ENCODE data around the gene ACP4. TPM values are rescaled to one million over a fixed set of nuclear protein-coding genes. Genes with fewer than 3 reads are reported as not detected.
A peak's percentile ranks its signal among the peaks of the same experiment; 100 is the strongest.
"Not testable (repeated sequence)": the region's sequence is repeated elsewhere in the genome, so short reads cannot be mapped to it uniquely, and the experiment has no call there.

Gene ACP4
- total and polyA plus RNA-seq, 2 experiments from 2014 or later, result not detected

DNA sequence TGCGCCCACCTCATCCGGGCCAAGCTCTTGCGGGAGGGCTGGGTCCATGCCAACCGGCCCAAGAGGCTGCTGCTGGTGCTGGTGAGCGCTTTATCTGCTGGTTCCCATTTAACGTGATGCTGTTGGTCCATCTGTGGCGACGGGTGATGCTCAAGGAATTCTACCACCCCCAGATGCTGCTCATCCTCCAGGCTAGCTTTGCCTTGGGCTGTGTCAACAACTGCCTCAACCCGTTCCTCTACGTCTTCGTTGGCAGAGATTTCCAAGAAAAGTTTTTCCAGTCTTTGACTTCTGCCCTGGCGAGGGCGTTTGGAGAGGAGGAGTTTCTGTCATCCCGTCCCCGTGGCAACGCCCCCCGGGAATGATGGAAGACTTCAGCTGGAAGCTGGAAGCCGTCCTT lies 31.1 kb upstream of the ACP4 start:
- H2AFZ ChIP-seq; H3K4me1 ChIP-seq (ENCODE audit: insufficient read depth); H3K27ac Mint-ChIP-seq; H4K20me1 ChIP-seq (replicated peaks; ENCODE audit: insufficient read depth); H3K4me2 ChIP-seq; H3K79me2 ChIP-seq (replicated peaks; ENCODE audit: insufficient read depth); H3K36me3 ChIP-seq (ENCODE audit: insufficient read depth); H3K9me2 ChIP-seq (ENCODE audit: insufficient read depth); H3K4me1 Mint-ChIP-seq; H3K4me3 Mint-ChIP-seq; H3K27me3 Mint-ChIP-seq (ENCODE audit: insufficient read depth, low read depth, poor library complexity); H3K4me3 ChIP-seq; DNase-seq (ENCODE audit: low spot score); H3K27me3 ChIP-seq (ENCODE audit: insufficient read depth); H3K27ac ChIP-seq (ENCODE audit: low read depth); ATAC-seq; H3F3A ChIP-seq (replicated peaks; ENCODE audit: low read depth): not testable (repeated sequence)
- Mint-ChIP-seq H3K36me3 (ENCODE audit: low read depth) (peaks cover 36% of the 10 kb centered on the region), H3K9me3 (peaks cover 92% of the 10 kb centered on the region)

DNA sequence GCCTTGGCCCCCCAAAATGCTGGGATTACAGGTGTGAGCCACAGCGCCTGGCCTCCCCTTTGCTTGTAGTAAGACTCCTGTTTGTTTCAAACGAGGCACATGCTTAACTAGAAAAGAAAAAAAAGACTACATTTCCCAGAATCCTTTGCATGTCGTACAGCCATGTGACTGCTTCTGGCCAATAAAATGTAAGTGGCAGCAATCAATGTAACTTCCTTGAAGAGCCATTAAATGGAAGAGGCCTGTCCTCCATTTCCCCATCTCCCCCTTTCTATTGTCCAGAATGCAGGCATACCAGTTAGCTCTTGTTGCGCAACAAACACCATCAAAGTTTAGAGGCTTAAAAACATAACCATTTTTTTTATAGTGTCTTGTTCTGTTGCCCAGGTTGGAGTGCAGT lies 30.3 kb upstream of the ACP4 start:
- Histone ChIP-seq H3K4me1 (ENCODE audit: insufficient read depth) (no peaks in the 10 kb centered on the region), H3K79me2 (replicated peaks; ENCODE audit: insufficient read depth) (no peaks in the 10 kb centered on the region), H3K4me3 (no peak overlapping the region), H2AFZ (0 out of 2 replicates have a peak overlapping the region, but pooled peaks have one; percentile 14), H3K27me3 (ENCODE audit: insufficient read depth) (no peaks in the 10 kb centered on the region), H3F3A (replicated peaks; ENCODE audit: low read depth) (no peaks in the 10 kb centered on the region), H4K20me1 (replicated peaks; ENCODE audit: insufficient read depth) (no peaks in the 10 kb centered on the region), H3K27ac (ENCODE audit: low read depth) (no peak overlapping the region), H3K9me2 (ENCODE audit: insufficient read depth) (no peaks in the 10 kb centered on the region), H3K36me3 (ENCODE audit: insufficient read depth) (no peaks in the 10 kb centered on the region), H3K4me2 (no peak overlapping the region)
- peaks cover 92% of the 10 kb centered on the region for H3K9me3 Mint-ChIP-seq
- no peaks in the 10 kb centered on the region for H3K4me1 Mint-ChIP-seq
- TF ChIP-seq STAT1 (IDR thresholded peaks at IDR 0.05; ENCODE audit: unreplicated experiment) (no peak), POLR2AphosphoS5 (IDR thresholded peaks at IDR 0.05; ENCODE audit: low read depth) (no peak), EZH2 (IDR thresholded peaks at IDR 0.05; ENCODE audit: low read depth, unreplicated experiment) (no peak), NANOG (IDR thresholded peaks at IDR 0.05; ENCODE audit: borderline replicate concordance) (no peak), ZNF114 (CRISPR knock-in tag; IDR thresholded peaks at IDR 0.05) (no peak)
- TF ChIP-seq, protein P1, sequence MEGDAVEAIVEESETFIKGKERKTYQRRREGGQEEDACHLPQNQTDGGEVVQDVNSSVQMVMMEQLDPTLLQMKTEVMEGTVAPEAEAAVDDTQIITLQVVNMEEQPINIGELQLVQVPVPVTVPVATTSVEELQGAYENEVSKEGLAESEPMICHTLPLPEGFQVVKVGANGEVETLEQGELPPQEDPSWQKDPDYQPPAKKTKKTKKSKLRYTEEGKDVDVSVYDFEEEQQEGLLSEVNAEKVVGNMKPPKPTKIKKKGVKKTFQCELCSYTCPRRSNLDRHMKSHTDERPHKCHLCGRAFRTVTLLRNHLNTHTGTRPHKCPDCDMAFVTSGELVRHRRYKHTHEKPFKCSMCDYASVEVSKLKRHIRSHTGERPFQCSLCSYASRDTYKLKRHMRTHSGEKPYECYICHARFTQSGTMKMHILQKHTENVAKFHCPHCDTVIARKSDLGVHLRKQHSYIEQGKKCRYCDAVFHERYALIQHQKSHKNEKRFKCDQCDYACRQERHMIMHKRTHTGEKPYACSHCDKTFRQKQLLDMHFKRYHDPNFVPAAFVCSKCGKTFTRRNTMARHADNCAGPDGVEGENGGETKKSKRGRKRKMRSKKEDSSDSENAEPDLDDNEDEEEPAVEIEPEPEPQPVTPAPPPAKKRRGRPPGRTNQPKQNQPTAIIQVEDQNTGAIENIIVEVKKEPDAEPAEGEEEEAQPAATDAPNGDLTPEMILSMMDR (conservative IDR thresholded peaks at IDR 0.05; ENCODE audit: low read depth in 2 of 2), result no peak
- TF ChIP-seq, protein P2, sequence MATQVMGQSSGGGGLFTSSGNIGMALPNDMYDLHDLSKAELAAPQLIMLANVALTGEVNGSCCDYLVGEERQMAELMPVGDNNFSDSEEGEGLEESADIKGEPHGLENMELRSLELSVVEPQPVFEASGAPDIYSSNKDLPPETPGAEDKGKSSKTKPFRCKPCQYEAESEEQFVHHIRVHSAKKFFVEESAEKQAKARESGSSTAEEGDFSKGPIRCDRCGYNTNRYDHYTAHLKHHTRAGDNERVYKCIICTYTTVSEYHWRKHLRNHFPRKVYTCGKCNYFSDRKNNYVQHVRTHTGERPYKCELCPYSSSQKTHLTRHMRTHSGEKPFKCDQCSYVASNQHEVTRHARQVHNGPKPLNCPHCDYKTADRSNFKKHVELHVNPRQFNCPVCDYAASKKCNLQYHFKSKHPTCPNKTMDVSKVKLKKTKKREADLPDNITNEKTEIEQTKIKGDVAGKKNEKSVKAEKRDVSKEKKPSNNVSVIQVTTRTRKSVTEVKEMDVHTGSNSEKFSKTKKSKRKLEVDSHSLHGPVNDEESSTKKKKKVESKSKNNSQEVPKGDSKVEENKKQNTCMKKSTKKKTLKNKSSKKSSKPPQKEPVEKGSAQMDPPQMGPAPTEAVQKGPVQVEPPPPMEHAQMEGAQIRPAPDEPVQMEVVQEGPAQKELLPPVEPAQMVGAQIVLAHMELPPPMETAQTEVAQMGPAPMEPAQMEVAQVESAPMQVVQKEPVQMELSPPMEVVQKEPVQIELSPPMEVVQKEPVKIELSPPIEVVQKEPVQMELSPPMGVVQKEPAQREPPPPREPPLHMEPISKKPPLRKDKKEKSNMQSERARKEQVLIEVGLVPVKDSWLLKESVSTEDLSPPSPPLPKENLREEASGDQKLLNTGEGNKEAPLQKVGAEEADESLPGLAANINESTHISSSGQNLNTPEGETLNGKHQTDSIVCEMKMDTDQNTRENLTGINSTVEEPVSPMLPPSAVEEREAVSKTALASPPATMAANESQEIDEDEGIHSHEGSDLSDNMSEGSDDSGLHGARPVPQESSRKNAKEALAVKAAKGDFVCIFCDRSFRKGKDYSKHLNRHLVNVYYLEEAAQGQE (IDR thresholded peaks at IDR 0.05; ENCODE audit: unreplicated experiment), result no peak
- TF ChIP-seq, protein P3, sequence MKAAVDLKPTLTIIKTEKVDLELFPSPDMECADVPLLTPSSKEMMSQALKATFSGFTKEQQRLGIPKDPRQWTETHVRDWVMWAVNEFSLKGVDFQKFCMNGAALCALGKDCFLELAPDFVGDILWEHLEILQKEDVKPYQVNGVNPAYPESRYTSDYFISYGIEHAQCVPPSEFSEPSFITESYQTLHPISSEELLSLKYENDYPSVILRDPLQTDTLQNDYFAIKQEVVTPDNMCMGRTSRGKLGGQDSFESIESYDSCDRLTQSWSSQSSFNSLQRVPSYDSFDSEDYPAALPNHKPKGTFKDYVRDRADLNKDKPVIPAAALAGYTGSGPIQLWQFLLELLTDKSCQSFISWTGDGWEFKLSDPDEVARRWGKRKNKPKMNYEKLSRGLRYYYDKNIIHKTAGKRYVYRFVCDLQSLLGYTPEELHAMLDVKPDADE (IDR thresholded peaks at IDR 0.05), result 0 out of 2 replicates have a peak, but pooled peaks have one; percentile 39
- peaks cover 35% of the 10 kb centered on the region for H3K36me3 Mint-ChIP-seq (ENCODE audit: low read depth)
- no peak overlapping the region for H3K4me3 Mint-ChIP-seq
- DNase-seq (ENCODE audit: low spot score), result peak; percentile 79
- ATAC-seq, result no peak
- H3K27ac Mint-ChIP-seq, result no peak overlapping the region
- peaks cover 6% of the 10 kb centered on the region for H3K27me3 Mint-ChIP-seq (ENCODE audit: insufficient read depth, low read depth, poor library complexity)

DNA sequence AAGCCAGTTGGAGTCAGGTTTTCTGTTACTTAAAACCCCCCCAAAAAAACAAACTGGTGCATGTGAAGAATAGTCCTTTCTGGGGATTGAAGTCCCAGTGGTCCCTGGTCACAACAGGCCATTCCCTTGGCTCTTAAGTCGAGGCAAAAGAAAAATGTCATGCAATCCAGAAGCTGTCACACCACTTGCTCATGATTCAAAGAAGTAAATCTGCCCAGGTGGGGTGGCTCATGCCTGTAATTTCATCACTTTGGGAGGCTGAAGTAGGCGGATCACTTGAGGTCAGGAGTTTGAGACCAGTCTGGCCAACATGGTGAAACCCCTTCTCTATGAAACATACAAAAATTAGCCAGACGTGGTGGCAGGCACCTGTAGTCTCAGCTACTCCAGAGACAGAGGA lies 28.7 kb upstream of the ACP4 start:
- H3K27me3 Mint-ChIP-seq (ENCODE audit: insufficient read depth, low read depth, poor library complexity); H3F3A ChIP-seq (replicated peaks; ENCODE audit: low read depth); H3K9me2 ChIP-seq (ENCODE audit: insufficient read depth); ATAC-seq; H3K4me1 Mint-ChIP-seq; H3K79me2 ChIP-seq (replicated peaks; ENCODE audit: insufficient read depth); H3K27ac ChIP-seq (ENCODE audit: low read depth); H3K4me2 ChIP-seq; H4K20me1 ChIP-seq (replicated peaks; ENCODE audit: insufficient read depth); H3K4me3 Mint-ChIP-seq; H3K27ac Mint-ChIP-seq; H3K4me1 ChIP-seq (ENCODE audit: insufficient read depth); H3K4me3 ChIP-seq; H3K27me3 ChIP-seq (ENCODE audit: insufficient read depth); H2AFZ ChIP-seq; H3K36me3 ChIP-seq (ENCODE audit: insufficient read depth); DNase-seq (ENCODE audit: low spot score): not testable (repeated sequence)
- Mint-ChIP-seq H3K36me3 (ENCODE audit: low read depth) (peaks cover 38% of the 10 kb centered on the region), H3K9me3 (peaks cover 92% of the 10 kb centered on the region)

DNA sequence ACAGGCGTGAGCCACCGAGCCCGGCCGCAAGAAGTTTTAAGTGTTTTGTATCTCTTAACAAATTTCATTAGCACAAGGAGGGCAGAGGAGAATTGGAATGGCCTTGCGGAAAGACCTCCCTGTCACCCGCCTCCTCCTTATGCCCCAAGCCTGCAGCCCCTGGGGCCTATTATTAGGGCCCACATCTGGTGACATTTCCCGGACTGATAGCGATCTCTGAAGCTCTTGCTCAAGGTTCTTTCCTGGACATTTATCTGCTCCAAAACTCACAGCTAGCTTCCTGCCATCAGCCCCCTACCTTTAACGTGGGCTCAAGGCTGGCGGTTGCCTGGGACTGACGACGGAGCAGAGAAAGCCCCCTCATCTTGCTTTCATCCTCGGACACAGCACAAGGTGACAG lies 26.7 kb upstream of the ACP4 start:
- H3K4me2 ChIP-seq; H2AFZ ChIP-seq; H3K27ac Mint-ChIP-seq; H3K36me3 ChIP-seq (ENCODE audit: insufficient read depth); ATAC-seq; H3K27me3 Mint-ChIP-seq (ENCODE audit: insufficient read depth, low read depth, poor library complexity); H3K79me2 ChIP-seq (replicated peaks; ENCODE audit: insufficient read depth); H3K27ac ChIP-seq (ENCODE audit: low read depth); H3K9me2 ChIP-seq (ENCODE audit: insufficient read depth); H3F3A ChIP-seq (replicated peaks; ENCODE audit: low read depth); H3K27me3 ChIP-seq (ENCODE audit: insufficient read depth); H3K4me3 ChIP-seq; H4K20me1 ChIP-seq (replicated peaks; ENCODE audit: insufficient read depth); H3K4me1 ChIP-seq (ENCODE audit: insufficient read depth); DNase-seq (ENCODE audit: low spot score); H3K4me3 Mint-ChIP-seq; H3K4me1 Mint-ChIP-seq: not testable (repeated sequence)
- H3K36me3 Mint-ChIP-seq (ENCODE audit: low read depth), result peaks cover 39% of the 10 kb centered on the region
- H3K9me3 Mint-ChIP-seq, result peaks cover 92% of the 10 kb centered on the region

Measured in GM23338 (cell line).